Keratinocyte (primary cell): ENCODE data around the gene DECR2. TPM values are rescaled to one million over a fixed set of nuclear protein-coding genes. Genes with fewer than 3 reads are reported as not detected.

ENCODE experiments used
- DNase-seq: peaks from one replicate; pipeline ENCODE4 v3.0.0-alpha.2; 2011; ENCODE audit warnings: low read depth, missing footprints, low spot score
- FAIRE-seq: peaks from 2 replicates; lab custom pipeline; 2011; peaks lifted over from hg19 to GRCh38; lab: Jason Lieb, UNC
- H2AFZ ChIP-seq: 2 replicates; pipeline ENCODE4 v1.6.0; 2012; ENCODE audit warnings: low read length, control low read depth, inconsistent platforms; ENCODE audit not compliant: control insufficient read depth
- H3K27ac ChIP-seq: 2 replicates; pipeline ENCODE4 v1.5.1; 2011; ENCODE audit warnings: low read length; ENCODE audit not compliant: control insufficient read depth, insufficient read depth
- H3K27me3 ChIP-seq: 3 replicates; pipeline ENCODE4 v1.6.0; 2011; ENCODE audit warnings: low read length; ENCODE audit not compliant: control insufficient read depth, insufficient read depth; ENCODE audit errors: extremely low read depth
- H3K36me3 ChIP-seq, 2 experiments: 2 replicates in 1 of 2; 3 replicates in 1 of 2; pipeline ENCODE4 v1.5.1; 2011; ENCODE audit warnings: low read length in 2 of 2, mild to moderate bottlenecking in 1 of 2; ENCODE audit not compliant: control insufficient read depth in 2 of 2, insufficient read depth in 2 of 2; ENCODE audit errors: extremely low read depth in 1 of 2
- H3K4me1 ChIP-seq: 3 replicates; pipeline ENCODE4 v1.5.1; 2011; ENCODE audit warnings: low read length; ENCODE audit not compliant: control insufficient read depth, insufficient read depth; ENCODE audit errors: extremely low read depth
- H3K4me2 ChIP-seq: 3 replicates; pipeline ENCODE4 v1.6.0; 2011; ENCODE audit warnings: low read depth, low read length; ENCODE audit not compliant: control insufficient read depth, insufficient read depth; ENCODE audit errors: extremely low read depth
- H3K4me3 ChIP-seq, 3 experiments: fragments of 200-600 bp in 1 of 3; sonication (generic) in 1 of 3; 2 replicates in 2 of 3; 3 replicates in 1 of 3; pipeline ENCODE4 v1.5.1; 2011 to 2016; ENCODE audit warnings: low read length in 3 of 3, mild to moderate bottlenecking in 3 of 3, control low read depth in 2 of 3, inconsistent platforms in 1 of 3, low read depth in 1 of 3, mixed read lengths in 1 of 3, mixed run types in 1 of 3, moderate library complexity in 1 of 3; ENCODE audit not compliant: control insufficient read depth in 2 of 3, insufficient read depth in 2 of 3; ENCODE audit errors: extremely low read depth in 1 of 3
- H3K79me2 ChIP-seq: 2 replicates; pipeline ENCODE4 v1.6.0; 2012; ENCODE audit warnings: low read length; ENCODE audit not compliant: control insufficient read depth, insufficient read depth
- H3K9ac ChIP-seq: 3 replicates; pipeline ENCODE4 v1.6.0; 2011; ENCODE audit warnings: low read length; ENCODE audit not compliant: control insufficient read depth, insufficient read depth; ENCODE audit errors: extremely low read depth
- H3K9me1 ChIP-seq: 3 replicates; pipeline ENCODE4 v1.6.0; 2011; ENCODE audit warnings: low read length; ENCODE audit not compliant: control insufficient read depth, insufficient read depth; ENCODE audit errors: extremely low read depth
- H3K9me3 ChIP-seq: 2 replicates; pipeline ENCODE4 v1.5.1; 2012; ENCODE audit warnings: low read depth, low read length; ENCODE audit not compliant: control insufficient read depth
- H4K20me1 ChIP-seq: 3 replicates; pipeline ENCODE4 v1.6.0; 2011; ENCODE audit warnings: low read length; ENCODE audit not compliant: control insufficient read depth, insufficient read depth; ENCODE audit errors: extremely low read depth
- EZH2 ChIP-seq: IDR thresholded peaks from one replicate; pipeline ENCODE4 v1.6.1; 2012; ENCODE audit warnings: inconsistent platforms, mild to moderate bottlenecking, low read length, moderate library complexity
- dilution Hi-C: fragments of 300-500 bp; cut with MboI; formaldehyde crosslinking; loops from one replicate; pipeline ENCODE4 v1.7.0; 2020; ENCODE audit warnings: low sequenced_read_pairs; ENCODE audit not compliant: extremely low pct_ligation_motif_present
- polyA plus RNA-seq, 5 experiments: library from polyadenylated mRNA; depleted of rRNA in 3 of 5; stranded (reverse) in 3 of 5; stranded (forward) in 1 of 5; unstranded in 1 of 5; fragments of >200 nt; gene quantifications; 1 replicate in 1 of 5; 2 replicates in 3 of 5; 3 replicates in 1 of 5; pipeline versions ENCODE4 v1.2.1 to v1.2.3, GENCODE V29; 2011 to 2012; ENCODE audit warnings: missing spikeins in 2 of 5, low read depth in 1 of 5, low replicate concordance in 1 of 5
- TF ChIP-seq, protein P1 (sequence below), 3 experiments: IDR thresholded peaks in 1 of 3; conservative IDR thresholded peaks in 1 of 3; optimal IDR thresholded peaks in 1 of 3; 2 replicates in 2 of 3; 3 replicates in 1 of 3; pipeline versions ENCODE3 to v1.5.1; 2011; ENCODE audit warnings: low read length in 3 of 3, mild to moderate bottlenecking in 3 of 3, moderate library complexity in 2 of 3, control low read depth in 1 of 3, inconsistent platforms in 1 of 3; ENCODE audit not compliant: insufficient read depth in 2 of 3; ENCODE audit errors: extremely low read depth in 1 of 3

DECR2 gene
- polyA plus RNA-seq, 1 donor (not counting 4 experiments of a cell fraction or from before 2014, with no cell fraction given): 14.2 TPM

DNA sequence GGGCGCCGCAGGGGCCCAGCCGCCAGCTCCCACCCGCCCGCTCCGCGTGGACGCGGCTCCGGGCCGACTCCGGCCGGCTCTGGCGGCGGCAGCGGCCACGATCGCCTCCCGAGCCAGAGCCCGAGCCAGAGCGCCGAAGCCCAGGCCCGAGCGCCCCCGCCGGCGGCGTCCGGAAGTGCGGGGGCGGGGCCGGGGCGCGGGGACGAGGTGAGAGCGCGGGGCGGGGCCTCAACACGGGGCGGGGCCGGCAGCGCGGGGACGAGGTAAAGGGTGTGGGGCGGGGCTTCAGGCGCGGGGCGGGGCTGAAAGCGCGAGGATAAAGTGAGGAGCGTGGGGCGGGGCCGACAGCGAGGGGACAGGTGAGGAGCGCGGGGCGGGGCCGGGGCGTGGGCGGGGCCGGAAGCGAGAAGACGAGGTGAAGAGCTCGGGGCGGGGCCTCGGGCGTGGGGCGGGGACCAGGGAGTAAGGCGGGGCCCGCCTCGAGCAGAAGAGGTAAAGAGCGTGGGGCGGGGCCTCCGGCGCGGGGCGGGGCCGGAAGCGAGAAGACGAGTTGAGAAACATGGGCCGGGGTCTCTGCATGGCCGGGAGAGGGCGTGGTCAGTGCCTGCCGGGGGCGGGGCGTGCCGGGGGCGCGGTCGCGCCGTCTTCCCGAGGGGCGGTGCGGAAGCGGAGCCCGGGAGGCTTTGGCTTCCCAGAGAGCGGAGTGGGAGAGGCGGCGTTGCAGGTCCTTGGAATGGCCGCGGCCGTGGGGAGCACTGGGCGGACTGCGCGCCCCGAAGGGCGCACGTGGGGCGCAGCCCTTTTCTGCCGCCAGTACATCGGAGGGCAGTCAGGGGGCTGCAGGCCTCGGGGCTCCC is 48.9 kb upstream of the DECR2 start, which contains the start of gene AXIN1:
TSS of gene AXIN1 (minus strand) at position 177 of the 857 bp plus-strand sequence. CDS start 5,698 bp downstream, outside the sequence.
- DNase-seq: peak; percentile 88
- dilution Hi-C loops: no loop called here
- peak within 1 kb of the TSS; percentile 85 for H3K4me2 ChIP-seq
- TF ChIP-seq EZH2: no peak
- TF ChIP-seq, protein P1, sequence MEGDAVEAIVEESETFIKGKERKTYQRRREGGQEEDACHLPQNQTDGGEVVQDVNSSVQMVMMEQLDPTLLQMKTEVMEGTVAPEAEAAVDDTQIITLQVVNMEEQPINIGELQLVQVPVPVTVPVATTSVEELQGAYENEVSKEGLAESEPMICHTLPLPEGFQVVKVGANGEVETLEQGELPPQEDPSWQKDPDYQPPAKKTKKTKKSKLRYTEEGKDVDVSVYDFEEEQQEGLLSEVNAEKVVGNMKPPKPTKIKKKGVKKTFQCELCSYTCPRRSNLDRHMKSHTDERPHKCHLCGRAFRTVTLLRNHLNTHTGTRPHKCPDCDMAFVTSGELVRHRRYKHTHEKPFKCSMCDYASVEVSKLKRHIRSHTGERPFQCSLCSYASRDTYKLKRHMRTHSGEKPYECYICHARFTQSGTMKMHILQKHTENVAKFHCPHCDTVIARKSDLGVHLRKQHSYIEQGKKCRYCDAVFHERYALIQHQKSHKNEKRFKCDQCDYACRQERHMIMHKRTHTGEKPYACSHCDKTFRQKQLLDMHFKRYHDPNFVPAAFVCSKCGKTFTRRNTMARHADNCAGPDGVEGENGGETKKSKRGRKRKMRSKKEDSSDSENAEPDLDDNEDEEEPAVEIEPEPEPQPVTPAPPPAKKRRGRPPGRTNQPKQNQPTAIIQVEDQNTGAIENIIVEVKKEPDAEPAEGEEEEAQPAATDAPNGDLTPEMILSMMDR (optimal IDR thresholded peaks at IDR 0.05 in 1 of 3, IDR thresholded peaks at IDR 0.05 in 1 of 3, conservative IDR thresholded peaks at IDR 0.05 in 1 of 3; ENCODE audit: extremely low read depth in 1 of 3, insufficient read depth in 2 of 3, low read length in 3 of 3): peak in 2 of 3 experiments; percentile 34 to 44
- peaks cover 40% of the 10 kb centered on the region for H3K79me2 ChIP-seq
- peak; percentile 13 for FAIRE-seq
- H3K9ac ChIP-seq: peak within 1 kb of the TSS; percentile 76
- H3K9me3 ChIP-seq: no peaks in the 10 kb centered on the region
- peaks cover 4% of the 10 kb centered on the region for H4K20me1 ChIP-seq
- peak within 1 kb of the TSS; percentile 63 to 69 (median 67) for H3K4me3 ChIP-seq
- H3K36me3 ChIP-seq: peaks cover 4 to 7% of the 10 kb centered on the region in 2 experiments
- H3K27ac ChIP-seq: peak within 1 kb of the TSS; percentile 87
- no peaks in the 10 kb centered on the region for H3K27me3 ChIP-seq
- peaks cover 10% of the 10 kb centered on the region for H3K9me1 ChIP-seq
- peaks cover 27% of the 10 kb centered on the region for H3K4me1 ChIP-seq
- peak within 1 kb of the TSS; percentile 30 for H2AFZ ChIP-seq

DNA sequence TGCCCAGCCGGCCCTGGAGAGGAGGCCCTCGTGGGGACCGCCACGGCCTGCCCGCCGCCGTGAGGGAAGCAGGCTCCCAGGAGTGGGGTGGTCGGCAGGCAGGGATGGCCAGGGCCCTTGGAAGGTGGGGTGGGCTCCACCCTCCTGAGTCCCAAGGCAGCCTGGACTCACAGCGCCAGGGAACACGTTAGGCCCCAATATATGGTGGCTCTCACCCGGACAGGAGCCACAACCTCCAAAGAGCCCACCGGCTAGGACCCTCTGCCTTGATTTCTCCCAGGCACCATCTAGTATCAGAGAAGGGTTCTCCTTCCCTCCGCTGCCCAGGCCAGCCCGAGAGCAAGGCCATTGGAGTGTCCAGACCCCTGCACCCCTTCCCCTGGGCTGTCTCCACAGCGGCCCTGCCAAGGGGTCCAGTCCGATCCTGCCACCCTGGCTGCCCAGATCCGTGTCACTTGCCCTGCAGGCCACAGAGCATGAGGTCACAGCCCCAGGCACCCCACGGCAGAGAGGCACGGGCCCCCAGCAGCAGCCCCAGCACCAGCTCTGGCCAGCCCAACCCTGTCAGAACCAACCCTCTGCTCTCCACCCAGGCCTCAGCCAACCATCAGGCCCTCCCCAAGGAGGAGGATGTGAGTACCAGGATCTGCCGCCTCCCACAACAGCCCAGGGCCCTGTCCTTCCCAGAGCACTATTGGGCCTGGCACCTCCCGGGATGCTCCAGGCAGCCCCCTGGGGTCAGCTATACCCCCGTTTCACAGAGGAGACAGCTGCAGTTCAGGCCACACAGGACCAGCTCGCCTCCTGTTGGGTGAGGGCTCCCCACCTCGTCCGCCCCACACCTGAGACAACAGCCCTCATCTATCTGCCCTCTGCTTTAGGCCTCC is 48.0 kb upstream of the DECR2 start:
- FAIRE-seq: no peak
- H3K9ac ChIP-seq: peak overlapping the region; percentile 76
- no peaks in the 10 kb centered on the region for H4K20me1 ChIP-seq
- peak overlapping the region; percentile 31 to 54 (median 49) for H3K4me3 ChIP-seq
- H3K27me3 ChIP-seq: no peaks in the 10 kb centered on the region
- H3K9me1 ChIP-seq: peaks cover 10% of the 10 kb centered on the region
- H3K36me3 ChIP-seq: peaks cover 3 to 7% of the 10 kb centered on the region in 2 experiments
- H3K79me2 ChIP-seq: peaks cover 32% of the 10 kb centered on the region
- dilution Hi-C loops: no loop called here
- H3K9me3 ChIP-seq: no peaks in the 10 kb centered on the region
- peak overlapping the region; percentile 85 for H3K4me2 ChIP-seq
- H3K4me1 ChIP-seq: peaks cover 27% of the 10 kb centered on the region
- H2AFZ ChIP-seq: peak overlapping the region; percentile 63
- peak overlapping the region; percentile 87 for H3K27ac ChIP-seq
- no peak for DNase-seq
- no peak for TF ChIP-seq EZH2
- TF ChIP-seq, protein P1 (optimal IDR thresholded peaks at IDR 0.05 in 1 of 3, IDR thresholded peaks at IDR 0.05 in 1 of 3, conservative IDR thresholded peaks at IDR 0.05 in 1 of 3; ENCODE audit: extremely low read depth in 1 of 3, insufficient read depth in 2 of 3, low read length in 3 of 3): no peak
